BE2C (cell line): ENCODE data around the gene RNF4.

Experiments used
- DNase-seq: peaks from one replicate; pipeline ENCODE4 v3.0.0-alpha.2; 2020
- H3K27me3 ChIP-seq: fragments of 250-450 bp; sonication (Bioruptor Pico); 2 replicates; pipeline ENCODE4 v1.5.1; 2020; ENCODE audit warnings: mild to moderate bottlenecking
- H3K36me3 ChIP-seq: fragments of 250-450 bp; sonication (Bioruptor Pico); 2 replicates; pipeline ENCODE4 v1.5.1; 2020; ENCODE audit warnings: mild to moderate bottlenecking
- H3K4me1 ChIP-seq: fragments of 250-450 bp; sonication (Bioruptor Pico); 2 replicates; pipeline ENCODE4 v1.5.1; 2020
- H3K4me3 ChIP-seq: 2 replicates; pipeline ENCODE4 v1.5.1; 2011; ENCODE audit warnings: low read depth, low read length
- H3K9me3 ChIP-seq: fragments of 250-450 bp; sonication (Bioruptor Pico); 2 replicates; pipeline ENCODE4 v1.5.1; 2020
- CTCF ChIP-seq: IDR thresholded peaks from 2 replicates; pipeline ENCODE4 v1.5.1; 2012; ENCODE audit warnings: mild to moderate bottlenecking, low read depth, low read length

RNF4 gene

GRCh38 chr4:2551118-2551517 is 82.2 kb downstream of the RNF4 start:
- TF ChIP-seq CTCF, result no peak
- DNase-seq, result no peak
- H3K27me3 ChIP-seq, result no peaks in the 10 kb centered on the region
- H3K9me3 ChIP-seq, result no peaks in the 10 kb centered on the region; the same call in 1 of the 2 replicates
- H3K4me1 ChIP-seq, result no peaks in the 10 kb centered on the region
- H3K36me3 ChIP-seq, result 0 out of 2 replicates have a peak, but pooled peaks cover 3% of the 10 kb centered on the region
- no peak overlapping the region for H3K4me3 ChIP-seq

GRCh38 chr4:2552806-2553205 is 83.9 kb downstream of the RNF4 start:
- Histone ChIP-seq H3K4me1 (no peaks in the 10 kb centered on the region), H3K9me3 (no peaks in the 10 kb centered on the region; the same call in 1 of the 2 replicates), H3K4me3 (no peak overlapping the region), H3K27me3 (no peaks in the 10 kb centered on the region), H3K36me3 (0 out of 2 replicates have a peak, but pooled peaks cover 3% of the 10 kb centered on the region)
- TF ChIP-seq CTCF, result no peak
- no peak for DNase-seq

DNA sequence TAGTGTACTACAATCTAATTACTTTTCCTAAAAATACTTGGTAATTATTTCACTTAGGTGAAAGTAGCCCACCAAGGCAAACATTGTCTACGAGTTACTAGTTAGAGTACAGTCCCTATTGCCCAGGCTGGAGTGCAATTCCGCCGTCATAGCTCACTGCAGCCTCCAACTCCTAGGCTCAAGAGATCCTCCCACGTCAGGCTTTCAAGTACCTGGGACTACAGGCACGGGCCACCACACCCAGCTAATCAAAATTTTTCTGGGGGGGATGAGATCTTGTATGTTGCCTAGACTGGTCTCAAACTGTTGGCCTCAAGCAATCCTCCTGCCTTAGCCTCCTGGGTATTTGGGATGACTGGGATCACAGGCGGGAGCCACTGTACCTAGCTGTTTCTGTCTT is 89.4 kb downstream of the RNF4 start:
- TF ChIP-seq CTCF, result no peak
- Histone ChIP-seq H3K9me3 (no peaks in the 10 kb centered on the region), H3K4me1 (no peaks in the 10 kb centered on the region), H3K27me3 (no peaks in the 10 kb centered on the region), H3K4me3 (no peak overlapping the region), H3K36me3 (no peaks in the 10 kb centered on the region)
- no peak for DNase-seq

DNA sequence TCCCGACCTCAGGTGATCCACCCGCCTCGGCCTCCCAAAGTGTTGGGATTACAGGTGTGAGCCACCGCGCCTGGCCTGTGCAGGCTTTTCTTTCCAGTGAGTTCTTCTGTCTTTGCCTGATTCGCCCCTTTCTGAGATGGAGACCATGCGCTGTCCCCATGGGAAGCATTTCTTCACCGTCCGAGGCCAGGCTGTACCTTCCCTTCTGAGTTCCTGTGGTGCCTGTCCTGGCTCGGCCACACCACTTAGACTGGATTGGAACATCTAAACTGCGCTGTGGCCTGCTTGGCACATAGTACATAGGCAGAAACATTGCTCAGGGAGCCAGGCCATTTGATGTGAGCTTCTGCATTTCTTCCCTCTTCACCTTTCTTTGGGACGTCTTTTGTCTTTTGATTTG is 91.3 kb downstream of the RNF4 start:
- Histone ChIP-seq H3K4me3 (no peak overlapping the region), H3K9me3 (no peaks in the 10 kb centered on the region), H3K36me3 (no peaks in the 10 kb centered on the region), H3K27me3 (no peaks in the 10 kb centered on the region), H3K4me1 (no peaks in the 10 kb centered on the region)
- DNase-seq, result no peak
- TF ChIP-seq CTCF, result no peak
